Erythroblast (primary cell): ENCODE measurements around the gene ANTKMT.
"Not testable (repeated sequence)": the region's sequence is repeated elsewhere in the genome, so short reads cannot be mapped to it uniquely, and the experiment has no call there.

Experiments
- DNase-seq, 2 experiments: peaks; one replicate each; lab custom pipeline; 2025; lab: John Stamatoyannopoulos, UW
- GATA1 ChIP-seq: IDR thresholded peaks from 2 replicates; pipeline ENCODE4 v1.6.1; 2011; ENCODE audit warnings: low read depth, mild to moderate bottlenecking, control low read depth, low read length, moderate library complexity
- POLR2A ChIP-seq: IDR thresholded peaks from 2 replicates; pipeline ENCODE4 v1.6.1; 2011; ENCODE audit warnings: mild to moderate bottlenecking, low read length

Gene ANTKMT

DNA sequence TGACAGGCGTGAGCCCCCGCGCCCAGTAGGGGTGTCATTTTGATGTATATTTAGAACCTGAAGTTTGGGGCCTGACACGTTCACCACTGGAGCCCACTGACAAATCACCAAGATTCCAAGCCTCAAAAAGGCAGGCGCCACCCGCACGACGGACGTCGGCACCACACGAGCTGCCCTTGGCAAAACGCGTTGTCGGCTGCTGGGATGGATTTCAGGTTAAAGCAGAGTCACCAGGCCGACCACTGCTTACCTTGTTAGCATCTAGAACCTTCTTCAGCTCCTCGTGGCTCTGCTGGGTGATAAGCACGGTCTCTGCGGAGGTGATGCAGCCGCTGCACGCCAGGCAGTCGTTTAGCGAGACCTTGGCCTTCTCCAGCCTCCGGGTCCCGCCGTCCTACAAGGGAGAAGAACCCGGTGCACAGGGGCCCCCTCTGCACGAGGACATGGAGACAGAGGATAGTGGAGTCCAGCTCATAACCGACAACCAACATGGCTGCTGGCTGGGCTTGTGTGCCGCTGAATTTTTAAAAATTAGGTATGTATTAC lies 16.1 kb downstream of the ANTKMT start:
- TF ChIP-seq GATA1 (no peak), POLR2A (no peak)
- DNase-seq: no peak

DNA sequence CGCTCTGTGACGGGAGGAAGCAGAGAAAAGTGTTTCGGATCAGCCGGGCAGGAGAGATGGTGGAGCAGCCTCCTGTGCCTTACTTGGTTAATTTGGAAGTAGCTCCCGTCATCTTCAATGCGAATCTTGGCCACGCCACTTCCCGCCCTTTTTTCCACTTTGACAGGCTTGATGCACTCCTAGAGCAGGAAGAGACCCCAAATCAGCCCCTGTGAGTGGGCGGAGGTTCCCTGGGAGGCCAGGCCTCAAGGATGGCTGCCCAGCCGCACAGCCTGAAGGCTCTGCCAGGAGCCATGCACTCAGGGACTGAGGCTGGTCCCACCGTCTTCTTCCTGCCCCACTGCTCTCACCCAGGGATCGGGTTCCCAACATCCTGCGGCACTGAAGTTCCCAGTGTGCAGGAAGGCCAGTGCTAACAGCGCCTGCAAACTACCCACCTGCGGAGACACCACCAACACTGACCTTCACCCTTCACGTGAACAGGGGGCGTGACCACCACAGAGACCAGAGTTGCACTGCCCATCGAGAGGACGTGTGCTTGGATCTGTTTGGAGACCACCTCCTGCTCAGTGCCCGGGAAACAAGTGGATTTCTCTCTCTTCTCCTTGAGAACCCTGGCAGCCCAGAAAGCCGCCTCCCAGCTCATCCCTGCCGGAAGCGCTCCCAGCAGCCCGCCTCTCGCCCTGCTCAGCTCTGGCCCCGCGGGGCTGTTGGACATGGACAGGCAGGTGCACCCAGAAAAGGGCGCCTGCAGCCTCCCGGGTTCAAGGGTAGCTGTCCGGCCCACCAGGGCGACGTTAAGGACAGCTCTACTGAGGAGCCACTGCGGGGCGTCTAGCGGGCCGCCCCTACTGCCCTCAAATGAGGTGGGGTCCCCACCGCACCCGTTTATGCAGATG lies 18.9 kb downstream of the ANTKMT start:
- DNase-seq: no peak
- TF ChIP-seq GATA1 (no peak), POLR2A (no peak)

DNA sequence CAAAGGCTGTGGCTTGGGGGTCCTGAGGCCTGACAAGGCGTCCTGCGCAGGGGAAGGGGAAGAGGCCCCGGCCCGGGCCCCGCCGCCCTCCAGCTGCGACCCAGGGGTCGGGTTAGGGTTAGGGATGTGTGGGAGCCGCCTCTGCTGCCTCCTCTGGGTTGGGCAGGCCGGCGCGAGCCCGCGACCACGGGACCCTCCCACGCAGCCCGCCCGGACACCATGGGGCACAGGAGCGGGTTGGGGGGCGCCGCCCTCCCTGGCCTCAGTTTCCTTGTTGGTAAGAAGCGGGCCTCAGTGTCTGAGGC lies 19.5 kb downstream of the ANTKMT start:
- no peak for TF ChIP-seq GATA1
- TF ChIP-seq POLR2A: no peak
- DNase-seq: peak in 1 of 2 experiments; percentile 57

DNA sequence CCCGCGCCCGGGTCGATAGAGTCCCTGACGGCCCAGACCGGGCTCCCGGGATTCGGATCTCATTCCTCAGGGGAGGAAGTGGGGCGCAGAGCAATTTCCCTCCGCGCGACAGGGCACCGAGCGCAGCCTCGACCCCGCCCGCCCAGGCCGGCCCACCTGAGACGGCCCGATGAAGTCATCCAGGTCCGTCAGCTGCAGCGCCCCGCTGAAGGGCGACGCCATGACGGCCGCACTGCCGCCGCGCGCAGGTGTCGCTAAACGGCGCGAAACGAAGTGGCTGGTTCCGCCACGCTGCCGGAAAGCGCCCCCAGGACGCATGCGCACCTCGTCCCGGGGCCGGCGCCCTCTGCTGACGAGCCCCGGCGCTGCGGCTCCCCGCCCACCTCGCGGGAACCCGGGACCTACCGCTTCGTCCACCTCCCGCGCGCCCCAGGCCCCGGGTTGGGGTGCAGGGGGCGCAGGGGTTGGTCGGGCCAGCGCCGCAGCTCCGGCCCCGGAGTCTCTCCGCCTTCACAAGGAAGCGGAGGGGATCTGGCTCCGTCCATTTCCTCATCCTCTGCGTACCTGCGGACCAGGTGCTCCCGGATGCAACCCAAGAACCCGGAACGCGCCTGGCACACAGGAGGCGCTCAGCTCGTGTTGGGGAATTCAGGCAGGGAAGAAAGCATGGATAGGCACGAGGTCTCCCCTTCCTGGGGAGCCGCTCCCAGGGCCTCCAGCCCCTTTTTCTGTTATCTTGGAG lies 20.0 kb downstream of the ANTKMT start, which contains the start of gene CIAO3:
Gene CIAO3 (minus strand): TSS at position 234 of the 742 bp plus-strand sequence. CDS start 12 bp downstream, at position 222.
- TF ChIP-seq POLR2A (peak; percentile 65), GATA1 (no peak)
- peak; percentile 94 to 97 for DNase-seq

DNA sequence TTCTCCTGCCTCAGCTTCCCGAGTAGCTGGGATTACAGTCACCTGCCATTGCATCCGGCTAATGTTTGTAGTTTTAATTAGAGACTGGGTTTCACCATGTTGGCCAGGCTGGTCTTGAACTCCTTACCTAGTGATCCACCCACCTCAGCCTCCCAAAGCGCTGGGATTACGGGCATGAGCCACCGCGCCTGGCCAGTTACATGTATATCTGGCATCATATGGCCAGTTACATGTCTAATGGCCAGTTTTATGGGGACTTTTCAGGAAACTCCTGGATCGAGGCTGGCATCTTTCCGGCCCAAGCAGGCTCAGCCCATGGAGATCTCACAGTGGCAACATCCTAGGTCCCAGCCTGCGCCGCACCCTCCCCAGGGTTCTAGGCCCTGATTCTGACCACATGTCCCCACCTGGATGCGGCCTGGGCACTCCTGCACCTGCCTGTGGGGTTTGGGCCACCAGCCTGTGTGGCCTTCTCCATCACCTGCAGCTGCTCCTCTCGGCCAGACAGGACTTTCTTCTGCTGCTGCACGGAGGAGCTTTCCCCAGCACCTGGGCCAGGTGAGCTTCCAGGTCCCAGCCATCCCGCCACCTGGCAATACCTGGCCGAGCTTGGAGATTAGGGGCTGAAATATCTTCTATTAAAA lies 21.2 kb downstream of the ANTKMT start:
- DNase-seq: no peak
- no peak for TF ChIP-seq GATA1
- no peak for TF ChIP-seq POLR2A

DNA sequence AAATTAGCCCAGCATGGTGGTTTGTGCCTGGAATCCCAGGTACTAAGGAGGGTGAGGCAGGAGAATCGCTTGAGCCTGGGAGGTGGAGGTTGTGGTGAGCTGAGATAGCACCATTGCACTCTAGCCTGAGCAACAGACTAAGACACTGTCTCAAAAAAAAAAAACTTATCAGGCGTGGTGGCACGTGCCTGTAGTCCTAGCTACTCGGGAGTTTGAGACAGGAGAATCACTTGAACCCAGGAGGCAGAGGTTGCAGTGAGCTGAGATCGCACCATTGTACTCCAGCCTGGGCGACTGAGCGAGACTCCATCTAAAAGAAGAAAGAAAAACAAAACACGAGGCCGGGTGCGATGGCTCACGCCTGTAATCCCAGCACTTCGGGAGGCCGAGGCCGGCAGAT lies 21.9 kb downstream of the ANTKMT start:
- DNase-seq: not testable (repeated sequence)

DNA sequence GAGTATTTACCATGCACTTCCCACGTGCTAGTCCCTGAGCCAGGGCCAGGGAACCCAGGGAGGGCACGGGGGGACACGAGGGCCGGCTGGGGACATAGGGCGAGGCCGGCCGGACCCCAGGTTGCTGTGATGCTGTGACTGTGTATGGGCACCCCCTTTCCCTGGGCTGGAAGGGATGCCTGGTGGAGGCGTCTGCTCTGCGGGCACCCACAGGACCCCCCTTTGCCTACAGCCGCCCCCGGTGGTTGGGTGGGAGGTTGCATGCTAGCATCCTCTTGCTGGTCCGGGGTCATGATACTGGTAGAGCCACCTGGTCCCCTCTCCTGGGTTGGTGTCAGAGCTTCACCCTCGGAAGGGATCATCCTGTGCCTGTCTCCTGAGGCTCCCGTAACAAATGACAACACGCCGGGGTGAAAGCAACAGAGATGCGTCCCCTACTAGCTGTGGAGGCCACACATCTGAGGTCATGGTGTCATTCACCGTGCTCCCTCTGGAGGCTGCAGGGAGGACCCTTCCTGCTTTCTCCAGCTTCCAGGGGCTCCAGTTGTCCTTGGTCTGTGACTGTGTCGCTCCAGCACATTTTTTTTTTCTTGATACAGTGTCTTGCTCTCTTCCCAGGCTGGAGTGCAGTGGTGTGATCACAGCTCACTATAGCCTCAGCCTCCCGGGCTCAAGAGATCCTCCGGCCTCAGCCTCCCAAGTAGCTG lies 23.0 kb downstream of the ANTKMT start:
- TF ChIP-seq GATA1 (no peak), POLR2A (no peak)
- no peak for DNase-seq

DNA sequence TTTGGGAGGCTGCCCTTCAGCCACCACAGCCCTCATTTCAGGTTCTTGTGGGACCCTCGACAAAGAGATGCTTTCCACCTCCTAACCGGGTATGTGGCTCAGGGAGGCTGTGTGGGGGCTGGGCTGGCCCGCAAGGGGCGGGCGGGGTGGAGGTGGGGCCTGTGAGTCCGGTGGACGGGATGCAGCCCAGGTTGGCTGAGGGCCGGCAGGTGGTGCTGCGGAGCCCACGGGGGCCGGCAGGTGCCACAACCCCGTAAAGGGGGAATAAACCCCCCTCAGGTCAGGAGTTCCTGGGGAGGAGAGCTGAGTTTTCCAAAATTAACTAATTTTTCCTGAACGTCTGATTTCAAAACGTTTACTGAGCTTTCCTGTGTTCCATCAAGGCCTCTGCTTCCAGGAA lies 24.8 kb downstream of the ANTKMT start:
- DNase-seq: no peak
- TF ChIP-seq POLR2A (no peak), GATA1 (no peak)

DNA sequence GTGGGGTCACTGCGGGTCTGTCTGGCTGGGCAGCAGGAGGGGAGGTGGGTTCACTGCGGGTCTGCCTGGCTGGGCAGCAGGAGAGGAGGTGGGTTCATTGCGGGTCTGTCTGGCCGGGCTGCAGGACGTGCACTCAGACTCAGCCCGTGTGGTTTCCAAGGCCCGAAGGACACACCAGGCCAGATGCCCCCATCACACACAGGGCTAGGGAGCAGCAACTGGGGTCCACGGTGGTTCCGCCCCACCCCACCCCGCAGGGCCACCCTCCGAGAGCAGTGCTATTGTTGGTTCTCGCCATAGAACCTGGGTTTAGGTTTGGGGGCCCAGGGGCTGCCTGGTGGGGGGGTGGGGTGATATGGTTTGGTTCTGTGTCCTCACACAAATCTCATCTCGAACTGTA lies 25.7 kb downstream of the ANTKMT start:
- no peak for TF ChIP-seq POLR2A
- no peak for TF ChIP-seq GATA1

DNA sequence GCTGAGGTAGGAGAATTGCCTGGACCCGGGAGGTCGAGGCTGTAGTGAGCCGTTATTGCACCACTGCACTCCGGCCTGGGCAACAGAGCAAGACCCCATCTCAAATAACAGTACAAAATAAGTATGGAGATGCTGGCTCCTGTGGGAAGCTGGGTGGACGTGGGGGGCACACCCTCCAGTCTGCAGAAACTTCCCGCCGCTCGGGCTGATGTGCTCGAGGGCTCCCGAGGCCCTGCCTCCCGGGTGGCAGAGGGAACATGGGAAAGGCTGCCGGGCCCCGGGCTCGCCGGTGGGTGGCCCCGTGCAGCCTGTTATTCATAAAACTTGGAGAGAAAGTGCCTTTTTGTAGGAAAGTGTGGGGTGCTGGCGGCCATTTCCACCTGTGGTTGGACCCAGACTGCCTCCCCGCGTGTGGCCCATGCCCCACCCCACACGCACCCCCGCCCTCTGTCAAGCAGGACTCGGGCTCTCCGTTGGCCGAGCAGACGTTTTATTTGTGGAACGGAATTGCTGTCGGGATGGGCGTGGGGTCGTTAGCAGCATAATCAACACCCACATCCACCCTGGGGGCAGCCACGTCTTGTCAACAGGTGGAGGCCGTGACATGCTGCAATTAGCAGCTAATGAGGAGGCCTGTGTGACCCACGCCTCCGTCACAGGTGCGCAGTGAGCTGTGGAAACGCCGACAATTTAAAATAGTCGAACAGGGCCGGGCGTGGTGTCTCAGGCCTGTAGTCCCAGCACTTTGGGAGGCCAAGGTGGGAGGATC lies 27.2 kb downstream of the ANTKMT start:
- TF ChIP-seq GATA1 (no peak), POLR2A (no peak)
- DNase-seq: no peak

More for the DNA sequence above, 25.7 kb downstream of the ANTKMT start:
- DNase-seq: no peak

DNA sequence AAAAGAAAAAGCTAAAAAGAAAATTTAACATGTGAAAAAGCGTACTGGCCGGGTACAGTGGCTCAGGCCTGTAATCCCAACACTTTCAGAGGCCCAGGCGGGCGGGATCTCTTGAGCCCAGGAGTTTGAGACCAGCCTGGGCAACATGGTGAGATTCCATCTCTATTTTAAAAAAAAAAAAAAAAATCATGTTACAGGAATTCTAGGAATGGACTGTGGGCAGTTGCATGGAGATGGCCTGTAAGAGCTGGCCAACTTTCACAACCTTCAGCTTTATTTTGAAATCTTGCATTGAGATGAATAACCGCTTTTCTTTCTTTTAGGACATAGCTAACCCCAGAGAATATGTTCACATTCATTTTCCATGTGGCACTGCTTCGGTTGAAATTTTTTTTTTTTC lies 28.1 kb downstream of the ANTKMT start:
- TF ChIP-seq POLR2A (no peak), GATA1 (no peak)

DNA sequence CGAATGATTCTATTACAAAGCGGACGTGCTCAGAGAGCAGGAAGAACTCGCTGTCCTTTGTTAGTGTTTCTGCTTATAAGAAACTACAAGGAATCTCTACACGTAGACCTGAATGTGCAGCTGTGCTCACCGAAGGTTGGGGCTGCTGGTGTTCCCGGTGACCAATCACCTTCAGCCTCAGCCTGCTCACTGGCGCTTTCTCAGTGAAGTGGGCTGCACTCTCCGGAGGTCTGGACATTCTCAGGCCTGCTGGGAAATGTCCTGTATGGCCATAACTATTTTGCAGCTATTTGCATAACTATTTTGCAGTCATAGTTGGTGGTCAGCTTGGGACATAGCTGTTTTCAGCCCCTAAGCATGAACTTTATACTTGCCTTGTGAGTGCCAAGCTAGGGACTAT lies 29.5 kb downstream of the ANTKMT start:
- TF ChIP-seq POLR2A: no peak
- no peak for TF ChIP-seq GATA1
- no peak for DNase-seq

More for the DNA sequence above, 28.1 kb downstream of the ANTKMT start:
- no peak for DNase-seq
